Measurements from ENCODE around the gene RUNX1. TPM values are rescaled to one million over a fixed set of nuclear protein-coding genes. Genes with fewer than 3 reads are reported as not detected.

The RUNX1 gene
- total and polyA plus RNA-seq, 2 donors (not counting 3 experiments of a cell fraction or from before 2014, with no cell fraction given), result 4.6 to 17.9 TPM

GRCh38 chr21:34878940-34879339 lies 170.2 kb downstream of the RUNX1 start:
- TF ChIP-seq, protein P1, sequence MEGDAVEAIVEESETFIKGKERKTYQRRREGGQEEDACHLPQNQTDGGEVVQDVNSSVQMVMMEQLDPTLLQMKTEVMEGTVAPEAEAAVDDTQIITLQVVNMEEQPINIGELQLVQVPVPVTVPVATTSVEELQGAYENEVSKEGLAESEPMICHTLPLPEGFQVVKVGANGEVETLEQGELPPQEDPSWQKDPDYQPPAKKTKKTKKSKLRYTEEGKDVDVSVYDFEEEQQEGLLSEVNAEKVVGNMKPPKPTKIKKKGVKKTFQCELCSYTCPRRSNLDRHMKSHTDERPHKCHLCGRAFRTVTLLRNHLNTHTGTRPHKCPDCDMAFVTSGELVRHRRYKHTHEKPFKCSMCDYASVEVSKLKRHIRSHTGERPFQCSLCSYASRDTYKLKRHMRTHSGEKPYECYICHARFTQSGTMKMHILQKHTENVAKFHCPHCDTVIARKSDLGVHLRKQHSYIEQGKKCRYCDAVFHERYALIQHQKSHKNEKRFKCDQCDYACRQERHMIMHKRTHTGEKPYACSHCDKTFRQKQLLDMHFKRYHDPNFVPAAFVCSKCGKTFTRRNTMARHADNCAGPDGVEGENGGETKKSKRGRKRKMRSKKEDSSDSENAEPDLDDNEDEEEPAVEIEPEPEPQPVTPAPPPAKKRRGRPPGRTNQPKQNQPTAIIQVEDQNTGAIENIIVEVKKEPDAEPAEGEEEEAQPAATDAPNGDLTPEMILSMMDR (IDR thresholded peaks at IDR 0.05; ENCODE audit: extremely low read depth in 1 of 2, insufficient read depth in 1 of 2, low read depth in 1 of 2, low read length in 2 of 2), result no peak
- TF ChIP-seq MYC (IDR thresholded peaks at IDR 0.05; ENCODE audit: low read depth, low read length) (no peak), MAX (IDR thresholded peaks at IDR 0.05; ENCODE audit: insufficient read depth, insufficient read length) (no peak), POLR2AphosphoS5 (IDR thresholded peaks at IDR 0.05; ENCODE audit: insufficient read depth, low read depth, low read length) (no peak), POLR2A (IDR thresholded peaks at IDR 0.05; ENCODE audit: low read depth, low read length) (no peak), FOS (IDR thresholded peaks at IDR 0.05; ENCODE audit: borderline replicate concordance, insufficient read depth, low read length) (no peak), GATA2 (IDR thresholded peaks at IDR 0.05; ENCODE audit: insufficient read depth, insufficient read length, low read depth, low read length) (no peak), EZH2 (IDR thresholded peaks at IDR 0.05; ENCODE audit: borderline replicate concordance, low read depth, low read length, severe bottlenecking) (no peak), JUN (IDR thresholded peaks at IDR 0.05; ENCODE audit: borderline replicate concordance, insufficient read depth, insufficient read length, low read depth) (no peak)
- peaks cover 45% of the 10 kb centered on the region for H3K4me1 ChIP-seq (ENCODE audit: control insufficient read depth, extremely low read depth, insufficient read depth, low read length)
- no peak overlapping the region for H3K4me3 ChIP-seq (replicated peaks in 1 of 3; ENCODE audit: insufficient read depth in 1 of 3, low read depth in 1 of 3, low read length in 3 of 3)
- no TSS peak for BruUV-seq (replicated peaks)
- no peaks in the 10 kb centered on the region for H3K9me3 ChIP-seq (replicated peaks; ENCODE audit: control insufficient read depth, insufficient read depth, low read length)
- no peaks in the 10 kb centered on the region for H3K9me1 ChIP-seq (replicated peaks; ENCODE audit: control insufficient read depth, extremely low read depth, insufficient read depth, low read length)
- no peaks in the 10 kb centered on the region for H3K27me3 ChIP-seq (ENCODE audit: control insufficient read depth in 2 of 2, insufficient read depth in 2 of 2, low read length in 2 of 2)
- intact Hi-C loops (cut with micrococcal nuclease) (no loop called here), dilution Hi-C loops (cut with MboI; ENCODE audit: extremely low pct_ligation_motif_present, low sequenced_read_pairs) (no loop called here)
- ChIA-PET CTCF (interaction anchor here (0.7 to 2.2 kb wide), 3 partner anchors 11 to 96 kb away, joined by 3 to 10 read pairs (median 5); no protein-coding TSS in a partner anchor), POLR2A (no interaction called here)
- no peak overlapping the region for H3K27ac ChIP-seq (ENCODE audit: insufficient read depth, low read depth, low read length)
- no peak for DNase-seq (ENCODE audit: low read depth, low spot score)
- H3K4me2 ChIP-seq (ENCODE audit: insufficient read depth, low read length), result no peak overlapping the region
- H2AFZ ChIP-seq (ENCODE audit: low read depth, low read length), result no peak overlapping the region
- no peak overlapping the region for H3K9ac ChIP-seq (replicated peaks; ENCODE audit: extremely low read depth, insufficient read depth, low read length)
- peaks cover 93% of the 10 kb centered on the region for H3K79me2 ChIP-seq (ENCODE audit: control insufficient read depth, insufficient read depth, low read length)
- no peaks in the 10 kb centered on the region for H4K20me1 ChIP-seq (replicated peaks; ENCODE audit: control insufficient read depth, extremely low read depth, insufficient read depth, low read length)
- FAIRE-seq, result no peak
- peaks cover 0 to 20% of the 10 kb centered on the region in 2 experiments for H3K36me3 ChIP-seq (ENCODE audit: control insufficient read depth in 2 of 2, extremely low read depth in 1 of 2, insufficient read depth in 2 of 2, low read length in 2 of 2)

Measured in endothelial cell of umbilical vein (primary cell).